Measurements from ENCODE around the gene CCDC136. TPM values are rescaled to one million over a fixed set of nuclear protein-coding genes. Genes with fewer than 3 reads are reported as not detected.

CCDC136 gene
- total RNA-seq, 2 donors from 2014 or later = 15.1 to 23.8 TPM

DNA sequence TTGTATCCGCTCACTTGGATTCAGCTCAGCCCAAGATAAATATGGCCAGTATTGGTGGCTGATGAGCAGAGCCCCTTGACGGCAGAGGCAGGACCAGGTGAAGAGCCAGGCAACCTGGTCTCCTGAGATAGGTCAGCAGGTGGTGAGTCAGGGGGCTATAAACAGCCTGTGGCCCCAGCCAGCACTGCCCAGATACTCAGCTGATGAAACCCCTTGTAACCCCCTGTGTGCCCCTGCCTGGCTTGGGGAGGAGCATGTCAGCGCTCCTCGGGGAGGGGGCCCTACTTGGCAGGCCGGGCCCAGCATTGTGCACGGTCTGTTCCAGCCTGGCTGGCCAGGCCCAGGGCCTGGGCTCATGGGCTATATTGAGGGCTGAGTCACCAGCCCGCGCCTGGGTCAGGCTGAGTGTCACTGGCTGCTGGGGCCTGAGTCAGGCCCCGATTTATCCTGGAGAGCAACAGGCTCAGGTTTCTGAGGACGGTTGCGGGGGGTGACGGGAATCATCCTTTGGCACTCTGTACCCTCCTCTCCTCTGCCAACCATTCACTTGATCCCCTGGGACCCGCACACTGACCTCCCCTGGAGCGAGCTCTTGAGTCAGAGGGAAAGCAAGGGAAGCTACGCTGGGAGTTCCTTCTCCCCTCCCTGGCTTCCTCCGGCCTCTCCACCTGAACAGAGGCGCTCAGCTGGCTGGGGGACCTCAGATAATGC lies 35.6 kb downstream of the CCDC136 start:
- Mint-ChIP-seq H3K4me3 (no peak overlapping the region), H3K4me1 (ENCODE audit: low read depth in 2 of 2) (peaks cover 0 to 8% of the 10 kb centered on the region in 2 donors), H3K9me3 (no peaks in the 10 kb centered on the region), H3K36me3 (no peaks in the 10 kb centered on the region), H3K27ac (no peak overlapping the region), H3K27me3 (peaks cover 8 to 9% of the 10 kb centered on the region in 2 donors)
- DNase-seq (ENCODE audit: low spot score) = no peak
- no peak for ATAC-seq

DNA sequence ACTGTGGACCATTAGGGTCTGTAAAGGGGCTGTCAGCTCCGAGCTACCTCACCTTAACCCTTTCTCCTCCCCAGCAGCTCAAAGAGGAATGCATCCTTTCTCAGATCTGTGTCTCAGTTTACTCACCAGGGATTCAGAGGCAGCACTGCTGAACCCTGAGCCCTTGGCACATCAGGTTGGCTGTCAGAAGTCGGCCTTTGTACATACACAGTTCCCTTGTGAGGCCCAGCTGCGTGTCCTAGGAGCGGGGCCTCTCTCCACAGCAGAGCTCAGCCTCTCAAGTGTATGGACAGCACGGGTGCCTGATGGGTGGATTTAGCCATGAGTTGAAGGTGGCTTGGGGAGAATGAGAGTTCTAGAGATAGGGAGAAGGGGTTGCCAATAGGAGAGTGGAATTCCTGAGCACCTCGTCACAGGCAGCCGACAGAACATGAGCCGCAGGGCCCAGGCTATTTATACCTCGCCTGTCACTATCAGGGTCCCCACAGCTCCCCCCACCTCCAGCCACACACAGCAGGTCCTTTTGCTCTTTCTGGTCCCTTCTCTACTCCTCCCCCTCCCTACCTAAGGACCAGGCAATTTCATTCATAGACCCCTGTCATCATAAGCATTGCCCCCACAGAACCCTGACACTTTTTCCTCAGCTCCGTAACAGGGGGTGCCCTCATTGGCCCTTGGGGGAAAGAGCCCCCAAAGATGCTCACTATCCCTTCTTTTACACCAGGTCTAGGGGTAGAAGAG lies 36.4 kb downstream of the CCDC136 start:
- no peaks in the 10 kb centered on the region for H3K9me3 Mint-ChIP-seq
- H3K36me3 Mint-ChIP-seq = no peaks in the 10 kb centered on the region
- H3K27me3 Mint-ChIP-seq = peaks cover 8 to 9% of the 10 kb centered on the region in 2 donors
- H3K4me1 Mint-ChIP-seq (ENCODE audit: low read depth in 2 of 2) = peaks cover 0 to 8% of the 10 kb centered on the region in 2 donors
- DNase-seq (ENCODE audit: low spot score) (no peak), ATAC-seq (no peak)
- no peak overlapping the region for H3K27ac Mint-ChIP-seq
- H3K4me3 Mint-ChIP-seq = no peak overlapping the region

DNA sequence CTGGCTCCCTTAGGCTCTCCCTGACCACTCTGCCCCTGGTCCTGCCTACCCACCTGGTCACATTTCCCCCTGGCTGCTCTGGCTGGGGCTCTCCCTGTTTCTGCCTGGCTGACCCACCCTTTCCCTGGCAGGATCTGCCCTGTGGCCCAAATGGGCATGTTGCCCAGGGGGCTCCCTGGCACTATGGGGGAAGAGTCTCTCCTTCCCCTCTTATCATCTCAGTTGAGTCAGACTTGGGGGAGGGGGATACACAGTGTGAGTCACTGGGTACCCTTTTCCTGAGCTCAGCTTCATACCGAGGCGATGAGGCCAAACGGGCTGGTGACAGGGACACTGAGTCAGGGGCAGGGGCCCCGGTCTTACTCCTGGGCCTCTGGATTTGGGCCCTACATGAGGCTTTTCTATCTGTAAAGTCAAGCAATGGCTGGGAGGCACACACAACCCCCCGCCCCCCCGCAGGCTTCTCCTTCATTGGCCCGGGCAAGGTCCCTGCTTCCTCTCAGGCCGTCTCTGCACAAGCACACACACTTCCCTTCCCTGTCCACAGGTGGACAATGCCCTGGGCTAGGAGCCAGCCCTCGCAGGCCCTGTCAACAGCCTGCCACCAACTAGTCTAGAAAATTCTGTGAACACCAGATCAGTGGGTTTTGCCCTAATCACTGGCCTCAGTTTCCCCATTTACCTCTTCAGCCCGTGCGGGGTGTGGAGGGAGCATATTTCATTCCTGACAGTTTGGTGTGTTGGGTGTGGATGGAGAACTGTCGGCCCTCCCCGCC lies 37.8 kb downstream of the CCDC136 start:
- no peak overlapping the region for H3K27ac Mint-ChIP-seq
- DNase-seq (ENCODE audit: low spot score) (no peak), ATAC-seq (no peak)
- peaks cover 8 to 9% of the 10 kb centered on the region in 2 donors for H3K27me3 Mint-ChIP-seq
- no peaks in the 10 kb centered on the region for H3K36me3 Mint-ChIP-seq
- no peaks in the 10 kb centered on the region for H3K9me3 Mint-ChIP-seq
- H3K4me1 Mint-ChIP-seq (ENCODE audit: low read depth in 2 of 2) = peaks cover 0 to 8% of the 10 kb centered on the region in 2 donors
- H3K4me3 Mint-ChIP-seq = no peak overlapping the region

DNA sequence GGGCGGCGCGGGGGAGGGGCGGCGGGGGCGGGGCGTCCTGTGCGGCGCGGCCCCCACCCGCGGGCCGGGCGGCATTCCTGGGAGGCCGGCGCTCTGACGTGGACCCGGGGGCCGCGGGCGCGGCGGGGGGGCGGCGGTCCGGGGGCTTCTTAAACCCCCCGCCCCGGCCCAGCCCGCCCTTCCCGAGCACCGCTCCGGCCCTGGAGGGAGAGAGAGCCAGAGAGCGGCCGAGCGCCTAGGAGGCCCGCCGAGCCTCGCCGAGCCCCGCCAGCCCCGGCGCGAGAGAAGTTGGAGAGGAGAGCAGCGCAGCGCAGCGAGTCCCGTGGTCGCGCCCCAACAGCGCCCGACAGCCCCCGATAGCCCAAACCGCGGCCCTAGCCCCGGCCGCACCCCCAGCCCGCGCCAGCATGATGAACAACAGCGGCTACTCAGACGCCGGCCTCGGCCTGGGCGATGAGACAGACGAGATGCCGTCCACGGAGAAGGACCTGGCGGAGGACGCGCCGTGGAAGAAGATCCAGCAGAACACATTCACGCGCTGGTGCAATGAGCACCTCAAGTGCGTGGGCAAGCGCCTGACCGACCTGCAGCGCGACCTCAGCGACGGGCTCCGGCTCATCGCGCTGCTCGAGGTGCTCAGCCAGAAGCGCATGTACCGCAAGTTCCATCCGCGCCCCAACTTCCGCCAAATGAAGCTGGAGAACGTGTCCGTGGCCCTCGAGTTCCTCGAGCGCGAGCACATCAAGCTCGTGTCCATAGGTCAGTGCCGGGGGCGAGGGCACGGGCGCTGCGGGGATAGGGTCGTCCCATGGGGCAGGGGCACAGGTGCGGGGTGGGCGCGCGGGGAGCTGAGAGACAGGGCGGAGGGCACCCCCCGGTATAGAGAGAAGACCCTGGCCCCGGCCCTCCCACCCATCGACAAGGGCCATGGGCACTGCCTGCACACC lies 38.7 kb downstream of the CCDC136 start, which contains the start of gene FLNC:
TSS of gene FLNC (plus strand) at position 176 of the 947 bp plus-strand sequence. CDS start at position 408, 232 bp downstream.
- H3K4me3 Mint-ChIP-seq = peak within 1 kb of the TSS; percentile 51
- ATAC-seq = peak; percentile 25 to 38
- H3K27me3 Mint-ChIP-seq = peaks cover 8 to 9% of the 10 kb centered on the region in 2 donors

DNA sequence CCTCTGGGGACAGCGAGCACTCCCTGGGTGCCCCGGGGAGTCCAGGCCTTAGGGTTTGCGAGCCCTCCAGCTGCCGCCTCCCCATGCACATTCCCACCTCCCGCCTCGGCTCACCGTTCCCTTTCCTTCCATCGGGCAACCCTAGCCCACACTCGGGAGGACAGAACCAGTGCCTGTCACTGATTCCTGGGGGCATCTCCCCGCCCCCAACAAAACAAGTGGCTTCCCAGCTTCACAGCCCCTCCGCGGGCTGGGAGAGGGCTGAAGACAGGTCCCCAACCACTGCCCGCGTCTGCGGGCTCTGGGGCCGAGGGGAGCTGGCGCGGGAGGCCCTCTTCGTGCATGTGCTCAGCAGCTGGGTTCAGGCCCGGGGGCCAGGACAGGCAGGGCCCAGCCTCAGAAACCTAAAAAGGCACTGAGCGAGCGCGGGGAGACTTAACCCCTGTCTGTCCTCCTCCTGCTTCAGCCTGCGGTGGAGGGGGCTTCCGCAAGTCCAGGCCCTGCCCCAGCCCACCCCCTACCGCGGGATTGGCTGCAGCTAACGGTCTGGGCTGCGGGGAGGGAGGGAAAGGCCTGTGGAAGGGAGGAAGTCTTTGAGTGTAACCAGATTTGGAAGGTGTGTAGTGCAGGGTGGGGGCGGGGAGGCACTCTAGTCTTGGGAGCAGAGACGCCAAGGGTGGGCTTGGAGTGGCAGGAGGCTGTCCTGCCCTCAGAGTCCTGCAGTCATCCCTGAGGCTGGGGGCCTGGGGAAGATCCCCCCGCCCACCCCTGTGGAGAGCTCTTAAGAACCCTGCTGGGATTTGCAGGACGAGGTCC lies 39.6 kb downstream of the CCDC136 start:
- DNase-seq (ENCODE audit: low spot score) (no peak), ATAC-seq (peak in 1 of 2 donors; percentile 2)
- H3K27ac Mint-ChIP-seq = no peak overlapping the region
- peaks cover 0 to 8% of the 10 kb centered on the region in 2 donors for H3K4me1 Mint-ChIP-seq (ENCODE audit: low read depth in 2 of 2)
- no peaks in the 10 kb centered on the region for H3K36me3 Mint-ChIP-seq
- no peak overlapping the region for H3K4me3 Mint-ChIP-seq
- H3K27me3 Mint-ChIP-seq = peaks cover 8 to 9% of the 10 kb centered on the region in 2 donors
- no peaks in the 10 kb centered on the region for H3K9me3 Mint-ChIP-seq

More for the DNA sequence above, 38.7 kb downstream of the CCDC136 start, which contains the start of gene FLNC:
- DNase-seq (ENCODE audit: low spot score) = no peak
- Mint-ChIP-seq H3K4me1 (ENCODE audit: low read depth in 2 of 2) (peaks cover 0 to 8% of the 10 kb centered on the region in 2 donors), H3K27ac (no peak within 1 kb of the TSS), H3K36me3 (no peaks in the 10 kb centered on the region), H3K9me3 (no peaks in the 10 kb centered on the region)

DNA sequence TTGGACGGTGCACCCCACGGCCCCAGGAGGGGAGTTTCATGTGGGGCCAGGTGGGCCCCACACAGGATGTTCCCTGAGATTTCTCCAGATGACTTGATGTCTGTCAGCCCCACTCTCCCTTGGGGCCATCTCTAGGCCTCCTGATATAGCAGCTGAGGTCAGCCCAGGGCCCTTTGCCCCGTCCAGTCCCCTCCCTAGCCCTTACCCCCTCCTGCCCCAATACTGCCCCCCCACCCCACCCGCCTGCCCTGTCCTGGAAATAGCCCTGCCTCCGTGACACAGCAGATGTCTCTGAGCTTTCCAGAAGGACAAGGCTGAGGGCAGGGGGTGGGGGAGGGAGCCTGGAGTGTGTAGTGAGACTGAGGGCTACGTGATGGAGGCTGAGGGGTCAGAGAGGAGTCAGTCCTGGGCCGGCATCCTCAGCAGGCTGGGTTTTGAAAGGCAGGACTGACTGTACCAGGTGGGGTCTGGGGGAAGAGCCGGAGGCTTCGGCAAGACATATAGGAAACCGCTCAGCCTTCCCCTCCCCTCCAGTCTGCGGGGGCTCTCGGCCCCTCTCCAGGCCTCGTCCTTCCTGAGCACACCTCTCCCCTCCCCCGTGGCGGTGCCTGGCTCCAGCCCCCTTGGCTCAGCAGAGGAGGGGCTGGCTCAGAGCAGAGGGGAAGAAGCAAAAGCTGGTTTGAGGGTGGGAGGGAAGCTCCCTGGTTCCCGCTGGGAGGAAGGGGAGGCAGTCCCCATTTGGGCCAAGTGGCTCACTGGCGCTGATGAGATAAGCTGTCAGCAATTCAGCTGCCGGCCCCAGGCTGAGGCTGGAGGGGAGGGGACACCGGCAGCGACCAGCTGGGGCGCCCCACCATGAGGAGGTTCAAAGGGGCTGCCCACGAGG lies 40.5 kb downstream of the CCDC136 start:
- Mint-ChIP-seq H3K27me3 (peaks cover 8 to 9% of the 10 kb centered on the region in 2 donors), H3K27ac (no peak overlapping the region), H3K4me3 (no peak overlapping the region), H3K4me1 (ENCODE audit: low read depth in 2 of 2) (peaks cover 0 to 8% of the 10 kb centered on the region in 2 donors), H3K36me3 (no peaks in the 10 kb centered on the region), H3K9me3 (no peaks in the 10 kb centered on the region)
- no peak for DNase-seq (ENCODE audit: low spot score)
- no peak for ATAC-seq

DNA sequence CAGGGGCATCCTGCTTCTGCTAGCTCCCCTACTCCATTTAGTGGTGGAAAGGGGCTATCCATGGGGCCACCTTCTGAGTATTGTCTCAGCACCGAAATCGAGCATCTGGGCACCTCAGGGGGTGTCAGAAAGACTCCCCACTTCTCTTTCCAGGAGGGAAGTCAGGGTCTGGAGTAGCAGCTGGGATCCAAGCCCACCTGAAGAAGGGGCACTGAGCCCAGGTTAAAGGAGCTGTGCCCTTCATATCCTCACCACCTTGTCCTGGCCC lies 41.0 kb downstream of the CCDC136 start:
- H3K9me3 Mint-ChIP-seq = no peaks in the 10 kb centered on the region
- no peak for ATAC-seq

DNA sequence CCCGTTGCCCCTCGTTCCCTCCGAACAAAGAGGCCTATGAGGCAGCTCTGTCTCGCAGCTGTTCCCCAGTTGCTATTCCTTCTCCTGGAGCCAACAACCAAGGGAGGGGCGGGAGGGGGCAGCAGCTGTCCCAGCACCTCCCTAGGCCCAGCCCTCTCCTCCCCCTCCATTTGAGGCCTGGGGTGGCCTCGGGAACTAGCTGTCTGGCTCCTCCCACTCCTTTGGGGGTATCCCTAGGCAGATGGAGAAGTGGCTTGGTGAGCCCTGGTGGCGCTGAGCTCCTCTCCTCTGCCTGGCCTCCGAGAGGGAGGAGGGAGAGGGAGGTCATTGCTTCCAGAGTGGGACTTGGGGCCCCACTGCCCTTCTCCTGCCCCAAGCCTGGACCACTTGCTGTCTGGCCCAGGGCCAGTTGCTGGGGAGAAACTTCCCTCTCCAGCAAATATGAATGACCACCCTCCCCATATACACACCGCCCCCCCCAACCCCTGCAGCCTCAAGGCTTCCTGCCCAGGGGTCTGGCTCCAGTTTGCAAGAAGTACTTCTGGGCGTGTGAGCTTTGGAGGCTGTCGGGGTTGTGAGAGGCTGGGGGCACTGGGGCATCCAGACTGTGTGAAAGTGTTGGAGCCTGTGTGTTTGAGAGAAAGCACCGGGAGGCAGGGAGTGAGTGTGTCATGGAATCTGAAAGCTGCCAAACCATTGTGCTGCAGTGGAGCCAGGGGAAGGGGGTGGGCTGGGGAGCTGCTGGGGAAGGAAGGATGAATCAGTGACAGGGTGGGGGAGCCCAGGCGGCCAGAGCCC lies 41.6 kb downstream of the CCDC136 start:
- DNase-seq (ENCODE audit: low spot score) (no peak), ATAC-seq (no peak)
- Mint-ChIP-seq H3K9me3 (no peaks in the 10 kb centered on the region), H3K36me3 (no peaks in the 10 kb centered on the region), H3K27me3 (peaks cover 8 to 9% of the 10 kb centered on the region in 2 donors), H3K4me1 (ENCODE audit: low read depth in 2 of 2) (peaks cover 0 to 8% of the 10 kb centered on the region in 2 donors), H3K27ac (no peak overlapping the region), H3K4me3 (no peak overlapping the region)

More for the DNA sequence above, 41.0 kb downstream of the CCDC136 start:
- DNase-seq (ENCODE audit: low spot score) = no peak
- Mint-ChIP-seq H3K4me1 (ENCODE audit: low read depth in 2 of 2) (peaks cover 0 to 8% of the 10 kb centered on the region in 2 donors), H3K36me3 (no peaks in the 10 kb centered on the region), H3K4me3 (no peak overlapping the region), H3K27me3 (peaks cover 8 to 9% of the 10 kb centered on the region in 2 donors), H3K27ac (no peak overlapping the region)

DNA sequence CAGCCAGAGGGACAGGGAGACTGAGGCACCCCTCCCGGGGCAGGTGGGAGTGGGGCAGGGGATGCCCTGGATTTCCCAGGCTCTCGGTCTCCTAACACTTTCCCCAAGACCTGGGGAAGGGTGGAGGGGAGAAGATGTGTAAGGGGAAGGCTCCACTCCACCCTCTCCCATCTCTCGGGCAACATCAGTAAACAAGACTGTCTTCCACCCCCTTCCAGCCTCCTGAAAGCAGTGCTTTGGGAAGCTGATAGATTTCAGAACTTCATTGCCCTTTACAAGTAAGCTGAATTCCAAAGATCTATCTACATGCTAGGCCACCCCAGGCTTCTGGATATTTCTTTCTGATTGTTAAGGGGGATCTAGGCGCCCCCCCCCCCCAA lies 42.2 kb downstream of the CCDC136 start:
- Mint-ChIP-seq H3K4me3 (no peak overlapping the region), H3K36me3 (no peaks in the 10 kb centered on the region), H3K4me1 (ENCODE audit: low read depth in 2 of 2) (peaks cover 0 to 8% of the 10 kb centered on the region in 2 donors), H3K9me3 (no peaks in the 10 kb centered on the region), H3K27me3 (peaks cover 8 to 9% of the 10 kb centered on the region in 2 donors), H3K27ac (no peak overlapping the region)
- ATAC-seq (no peak), DNase-seq (ENCODE audit: low spot score) (no peak)

DNA sequence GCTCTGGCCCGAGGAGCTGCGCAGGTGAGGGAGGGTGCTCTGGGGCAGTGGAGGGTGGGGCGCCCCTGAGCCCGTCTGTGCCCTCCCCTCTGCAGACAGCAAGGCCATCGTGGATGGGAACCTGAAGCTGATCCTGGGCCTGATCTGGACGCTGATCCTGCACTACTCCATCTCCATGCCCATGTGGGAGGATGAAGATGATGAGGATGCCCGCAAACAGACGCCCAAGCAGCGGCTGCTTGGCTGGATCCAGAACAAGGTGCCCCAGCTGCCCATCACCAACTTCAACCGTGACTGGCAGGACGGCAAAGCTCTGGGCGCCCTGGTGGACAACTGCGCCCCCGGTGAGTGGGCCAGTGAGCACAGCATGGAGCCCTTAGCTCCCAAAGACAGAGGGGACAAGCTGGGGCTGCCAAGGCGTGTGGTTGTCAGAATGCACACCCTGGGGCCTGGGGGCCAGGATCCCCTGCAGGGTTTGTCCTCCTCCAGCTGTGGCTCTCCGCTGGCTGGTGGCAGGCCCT lies 43.5 kb downstream of the CCDC136 start:
- no peak for DNase-seq (ENCODE audit: low spot score)
- no peaks in the 10 kb centered on the region for H3K27me3 Mint-ChIP-seq
- no peak for ATAC-seq
- H3K4me1 Mint-ChIP-seq (ENCODE audit: low read depth in 2 of 2) = peaks cover 0 to 4% of the 10 kb centered on the region in 2 donors
- H3K4me3 Mint-ChIP-seq = no peak overlapping the region
- H3K9me3 Mint-ChIP-seq = no peaks in the 10 kb centered on the region
- H3K36me3 Mint-ChIP-seq = no peaks in the 10 kb centered on the region
- no peak overlapping the region for H3K27ac Mint-ChIP-seq
